HG03565 (cell line): Measurements from ENCODE around the gene RBP4.

Source experiments
- ATAC-seq: cut with Tn5 transposase; IDR thresholded peaks from one replicate; pipeline ENCODE4 v1.9.1; 2021; ENCODE audit warnings: mild to moderate bottlenecking, moderate library complexity; ENCODE audit not compliant: unreplicated experiment

Gene RBP4

DNA sequence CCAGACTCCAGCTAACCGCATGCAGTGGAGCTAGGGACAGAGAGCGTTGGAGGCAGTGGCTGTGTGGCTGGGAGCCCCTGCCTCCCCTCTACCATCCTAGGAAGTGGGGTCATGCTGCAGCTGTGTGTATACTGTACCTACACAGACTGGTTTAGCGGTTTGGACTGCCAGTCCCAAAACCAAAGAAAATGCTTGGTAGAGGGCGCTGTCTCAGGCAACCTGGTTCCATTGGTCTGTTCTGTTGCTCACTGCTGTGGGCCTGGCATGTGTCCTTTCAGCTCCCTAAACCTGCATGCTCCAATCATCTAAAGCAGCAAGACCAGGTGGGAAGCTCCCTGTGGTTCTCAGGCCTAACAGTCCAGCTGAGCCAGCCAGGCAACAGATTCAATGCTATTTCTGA lies 4.5 kb downstream of the RBP4 start:
- no peak for ATAC-seq

DNA sequence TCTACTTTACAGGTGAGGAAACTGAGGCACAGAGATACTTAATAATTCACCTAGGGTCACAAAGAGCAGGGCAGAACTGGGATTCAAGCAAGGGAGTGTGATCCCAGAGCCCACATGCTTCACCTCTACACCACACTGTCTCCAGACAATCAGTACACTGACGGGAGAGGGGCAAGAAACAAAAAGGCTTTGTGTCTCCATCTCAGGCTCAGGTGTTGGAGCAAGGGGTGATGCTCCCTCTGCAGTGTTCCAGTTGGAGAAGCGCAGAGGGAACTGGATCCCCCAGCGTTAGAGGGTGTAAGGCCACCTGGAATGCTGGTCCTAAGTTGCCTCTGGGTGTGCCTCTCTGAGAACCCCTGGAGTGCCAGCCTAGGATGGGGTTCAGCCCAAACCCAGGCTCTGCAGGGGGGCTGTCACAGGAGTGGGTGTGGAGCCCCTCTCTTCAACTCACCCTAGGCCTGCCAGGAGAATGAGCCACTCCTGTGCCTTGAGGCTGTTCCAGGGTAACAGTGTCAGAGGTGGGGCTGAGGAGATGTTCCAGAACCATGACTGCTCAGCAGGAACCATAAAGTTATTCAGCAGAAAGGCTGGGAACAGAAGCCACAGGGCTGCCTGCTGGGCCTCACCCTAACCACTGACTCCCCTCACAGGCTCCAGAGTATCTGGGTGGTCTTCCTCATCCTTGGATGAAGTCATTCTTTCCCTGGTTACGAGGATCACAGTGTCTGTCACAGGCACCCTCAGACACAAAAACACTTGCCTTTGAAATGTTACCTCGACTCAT lies 5.5 kb downstream of the RBP4 start:
- ATAC-seq = no peak

DNA sequence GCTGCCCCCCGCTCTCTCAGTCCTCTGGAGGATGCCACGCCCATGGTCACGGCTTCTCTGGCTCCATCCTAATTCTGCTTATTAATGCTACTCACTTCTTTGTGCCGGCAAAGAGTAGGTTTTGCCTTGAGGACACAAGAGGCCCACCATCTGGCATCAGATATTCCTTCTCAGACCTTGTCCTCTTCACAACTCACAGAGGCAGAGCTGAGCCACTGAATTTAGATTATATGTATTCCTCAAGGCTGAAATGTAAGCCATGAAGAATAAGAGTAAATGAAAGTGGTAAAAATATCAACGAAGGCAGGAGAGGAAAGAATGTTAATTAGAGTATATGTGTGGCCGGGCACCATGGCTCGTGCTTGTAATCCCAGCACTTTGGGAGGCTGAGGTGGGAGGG lies 6.5 kb downstream of the RBP4 start:
- no peak for ATAC-seq

DNA sequence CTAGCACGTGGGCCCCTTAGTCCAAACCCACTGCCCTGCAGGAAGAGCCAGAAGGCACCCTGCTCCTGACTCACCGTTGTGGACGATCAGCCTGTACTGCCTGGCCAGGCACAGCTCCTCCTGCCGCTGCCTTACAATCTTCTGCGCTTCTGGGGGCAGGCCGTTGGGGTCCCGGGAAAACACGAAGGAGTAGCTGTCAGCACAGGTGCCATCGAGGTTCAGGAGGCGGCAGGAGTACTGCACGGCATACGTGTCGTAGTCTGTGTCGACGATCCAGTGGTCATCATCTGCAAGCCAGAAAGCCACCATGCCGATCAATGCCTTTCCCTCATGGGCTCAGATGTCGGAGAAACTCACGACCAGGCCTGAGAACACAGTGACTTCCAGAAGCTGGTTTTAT lies 7.3 kb downstream of the RBP4 start:
- ATAC-seq = no peak

DNA sequence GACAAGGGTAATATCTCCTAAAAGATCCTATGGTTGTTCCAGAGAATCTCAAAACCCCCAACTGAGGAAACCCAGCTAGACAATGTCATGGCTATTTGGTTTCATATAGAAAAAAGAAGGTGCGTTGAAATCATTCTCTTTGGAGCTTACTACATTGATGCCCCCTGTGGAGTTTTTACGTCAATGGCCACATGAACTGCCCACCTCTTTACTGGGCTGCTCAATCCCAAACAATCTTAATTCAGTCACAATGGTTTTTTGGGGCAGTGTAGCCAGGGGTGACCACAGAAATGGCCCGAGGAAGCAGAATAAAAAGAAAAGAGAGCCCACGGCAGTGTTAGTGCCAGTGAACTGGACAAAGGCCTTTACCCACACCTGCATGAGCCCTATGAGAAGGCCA lies 7.8 kb downstream of the RBP4 start:
- no peak for ATAC-seq

DNA sequence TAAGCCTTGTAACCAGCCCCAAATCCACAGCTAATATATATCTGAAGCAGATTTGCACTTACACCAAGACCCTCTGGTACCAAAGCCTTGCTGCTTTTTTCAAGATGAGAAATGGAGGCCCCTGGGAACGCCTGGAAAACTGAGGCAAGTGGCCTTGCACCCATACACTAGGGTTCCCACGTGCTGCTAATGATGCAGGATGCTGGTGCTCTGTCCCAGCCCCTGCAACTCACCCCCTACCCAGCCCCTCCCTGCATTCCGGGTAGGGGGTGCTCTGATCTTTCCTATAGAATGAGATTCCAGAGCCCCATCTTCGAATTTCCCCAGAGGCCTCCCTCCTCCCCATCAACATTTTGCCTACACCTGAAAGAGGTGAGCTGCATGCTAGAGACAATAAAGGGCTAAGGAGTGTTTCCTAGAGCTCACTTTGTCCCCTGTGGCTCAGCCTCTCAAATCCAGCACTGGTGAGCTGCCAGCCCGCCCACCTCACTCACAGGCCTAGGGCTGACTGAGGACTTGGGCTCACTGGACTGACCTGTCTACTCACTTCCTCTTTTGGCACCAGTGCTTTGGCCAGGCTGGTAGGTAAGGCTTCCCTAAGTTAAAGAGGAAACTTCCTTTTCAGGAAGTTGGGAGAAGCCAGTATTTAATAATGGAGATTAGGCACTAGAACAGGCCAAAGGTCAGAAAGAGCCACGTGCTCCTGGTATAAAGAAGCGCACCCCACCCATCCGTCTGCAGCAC lies 9.8 kb downstream of the RBP4 start:
- ATAC-seq = no peak

DNA sequence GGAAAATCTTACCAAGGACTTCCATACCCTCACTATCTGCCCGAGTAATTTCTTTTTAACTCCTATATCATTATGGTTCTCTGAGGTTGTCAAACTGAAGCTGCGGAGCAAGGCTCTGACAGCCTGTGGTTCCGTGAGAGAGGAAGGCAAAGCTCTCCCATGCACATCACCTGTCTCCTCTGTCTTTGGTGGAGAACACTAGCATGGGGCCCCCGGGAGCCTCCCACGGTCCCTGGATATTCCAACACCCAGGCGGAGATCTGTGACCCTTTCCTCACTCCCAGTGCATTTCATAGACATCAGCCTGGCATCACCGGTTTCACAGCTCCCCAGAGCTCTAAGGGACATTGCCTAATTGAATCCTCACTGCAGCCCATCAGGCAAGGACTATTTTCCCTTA lies 10.4 kb downstream of the RBP4 start:
- no peak for ATAC-seq

DNA sequence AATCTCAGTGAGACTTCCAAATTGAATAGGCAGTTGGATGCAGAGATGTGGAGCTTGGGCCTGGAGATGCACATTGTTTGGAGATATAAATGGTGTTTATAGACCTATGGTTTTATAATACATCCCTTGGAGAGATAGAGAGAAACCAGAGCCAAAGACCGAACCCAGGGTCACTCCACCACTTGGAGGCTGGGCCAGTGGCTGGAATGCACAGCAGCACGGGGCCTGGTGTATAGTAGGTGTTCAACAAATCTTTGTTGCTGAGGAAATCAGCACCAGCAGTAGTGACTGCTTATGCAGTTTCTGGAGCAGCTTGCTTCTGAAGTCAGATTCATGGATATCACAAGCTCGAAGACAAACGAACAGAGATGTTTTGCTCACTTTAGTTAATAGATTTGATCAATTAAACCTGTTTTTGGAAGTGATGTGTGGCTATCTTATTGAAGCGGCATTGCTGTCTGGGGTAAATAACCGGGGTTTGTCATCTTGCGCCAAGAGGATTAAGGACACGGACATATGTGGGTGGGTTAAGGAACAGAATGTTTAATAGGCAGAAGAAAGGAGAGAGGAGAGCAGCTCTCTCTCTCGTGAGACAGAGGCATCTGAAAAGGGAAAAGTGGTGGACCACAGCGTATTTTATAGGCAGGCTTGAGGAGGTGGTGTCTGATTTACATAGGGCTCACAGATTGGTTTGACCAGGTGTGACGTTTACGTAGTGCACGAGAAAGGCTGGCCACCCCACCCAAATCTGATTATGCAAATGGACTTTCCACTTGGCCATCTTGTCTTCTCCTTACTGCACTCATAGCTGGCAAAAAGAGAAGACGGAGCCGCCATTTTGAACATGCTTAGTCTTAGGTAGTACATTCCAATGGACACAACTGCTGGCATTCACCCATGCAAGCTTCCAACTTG lies 11.1 kb downstream of the RBP4 start:
- ATAC-seq = no peak

DNA sequence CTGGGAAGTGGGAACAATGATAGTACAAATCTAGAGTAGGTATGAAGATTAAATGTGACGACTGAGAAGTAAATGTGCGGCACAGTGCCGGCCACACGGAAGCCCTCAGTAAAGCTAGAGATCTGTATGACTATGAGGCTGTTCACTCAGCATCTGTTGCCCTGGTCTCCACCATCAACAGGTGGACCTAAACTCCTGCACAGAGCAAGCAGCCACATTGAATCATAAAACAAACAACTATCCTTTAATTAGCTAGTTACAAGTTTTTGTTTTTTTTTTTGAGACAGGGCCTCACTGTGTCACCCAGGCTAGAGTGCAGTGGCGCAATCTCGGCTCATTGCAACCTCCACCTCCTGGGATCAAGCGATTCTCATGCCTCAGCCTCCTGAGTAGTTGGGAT lies 16.6 kb downstream of the RBP4 start:
- no peak for ATAC-seq

DNA sequence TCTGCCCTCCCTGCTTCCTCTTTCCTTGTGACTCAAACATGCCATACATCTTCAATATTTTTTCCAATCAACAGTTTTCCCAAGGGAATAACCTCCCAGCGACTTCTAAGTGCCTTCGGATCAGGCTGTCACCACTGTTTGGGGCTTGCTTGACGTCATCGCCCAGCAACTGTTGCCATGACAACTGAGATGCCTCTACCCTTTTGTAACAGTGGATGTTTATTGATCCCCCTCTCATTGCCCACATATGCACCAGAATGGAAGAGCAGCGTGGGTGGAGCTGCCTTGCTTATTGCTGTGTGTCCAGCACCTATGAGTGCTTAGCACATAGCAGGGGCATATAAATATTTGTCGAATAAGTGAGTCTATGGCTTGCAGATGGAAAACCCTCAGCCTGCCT lies 20.2 kb downstream of the RBP4 start:
- no peak for ATAC-seq

DNA sequence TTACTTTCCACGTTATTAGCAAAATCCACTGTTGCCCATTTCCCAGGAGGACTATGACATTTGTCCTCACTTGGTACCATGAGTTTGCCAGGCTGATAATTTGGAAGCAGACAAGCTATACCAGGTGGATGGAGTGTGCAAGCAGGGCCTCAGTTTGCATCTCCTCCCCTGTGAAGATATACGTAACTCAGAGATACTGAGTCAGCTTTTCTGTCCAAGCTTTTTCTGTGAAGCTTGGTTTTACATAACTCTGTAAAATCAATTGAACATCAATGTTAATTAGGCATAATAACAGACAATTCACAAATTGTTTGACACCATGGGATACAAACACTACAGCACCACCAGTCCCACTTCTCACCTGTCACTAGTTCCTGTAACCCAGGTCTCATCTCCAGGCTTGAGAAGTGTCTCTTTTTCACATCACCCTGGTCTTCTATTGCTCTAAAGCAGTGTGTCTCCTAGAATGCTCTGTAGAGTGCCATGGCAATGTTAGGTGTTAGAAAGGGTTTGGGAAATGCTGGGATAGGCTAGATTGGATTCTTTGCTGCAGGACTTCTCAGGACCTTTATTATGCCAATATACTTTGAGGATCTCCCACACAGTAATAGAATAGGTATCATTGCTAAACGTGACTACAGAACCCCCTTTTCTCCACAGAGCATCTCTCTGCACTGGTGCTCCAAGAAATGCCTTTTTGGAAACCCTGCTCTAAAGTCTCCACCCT lies 20.9 kb downstream of the RBP4 start:
- ATAC-seq = no peak

DNA sequence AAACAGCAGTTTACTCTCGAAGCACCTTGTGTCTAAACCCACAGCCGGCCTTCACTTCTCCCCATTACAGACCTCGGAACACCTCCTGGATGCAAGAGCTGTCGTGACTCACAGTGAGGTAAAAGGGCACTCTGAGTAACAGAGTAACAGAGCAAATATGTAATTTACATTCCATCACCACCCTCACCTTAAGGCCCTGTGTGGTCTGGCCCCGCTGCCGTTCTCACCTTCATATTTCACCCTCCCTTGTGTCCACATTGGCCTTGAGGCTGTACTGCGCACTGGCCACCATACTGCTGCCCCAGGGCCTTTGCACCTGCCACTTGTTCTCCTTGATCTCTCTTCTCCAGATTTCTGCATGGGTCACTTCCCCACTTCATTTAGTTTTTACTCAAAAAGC lies 21.9 kb downstream of the RBP4 start:
- ATAC-seq = no peak

DNA sequence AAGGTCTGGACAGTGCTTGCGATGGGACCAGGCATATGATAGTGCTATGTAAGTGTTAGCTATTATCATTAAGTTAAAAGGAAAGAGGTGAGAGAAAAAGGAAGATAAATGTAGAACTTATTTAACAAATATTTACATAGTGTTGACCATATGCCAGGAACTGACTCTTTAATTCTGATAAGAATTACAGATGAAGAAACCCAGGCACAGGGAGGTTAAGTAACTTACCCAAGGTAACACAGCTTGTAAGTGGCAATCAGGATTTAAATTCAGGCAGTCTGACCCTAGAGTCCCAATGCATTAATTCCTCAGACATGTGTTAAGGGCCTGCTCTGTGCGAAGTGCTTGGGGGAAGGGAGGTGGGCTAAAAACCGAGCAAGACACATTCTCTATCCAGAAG lies 23.5 kb downstream of the RBP4 start:
- no peak for ATAC-seq

DNA sequence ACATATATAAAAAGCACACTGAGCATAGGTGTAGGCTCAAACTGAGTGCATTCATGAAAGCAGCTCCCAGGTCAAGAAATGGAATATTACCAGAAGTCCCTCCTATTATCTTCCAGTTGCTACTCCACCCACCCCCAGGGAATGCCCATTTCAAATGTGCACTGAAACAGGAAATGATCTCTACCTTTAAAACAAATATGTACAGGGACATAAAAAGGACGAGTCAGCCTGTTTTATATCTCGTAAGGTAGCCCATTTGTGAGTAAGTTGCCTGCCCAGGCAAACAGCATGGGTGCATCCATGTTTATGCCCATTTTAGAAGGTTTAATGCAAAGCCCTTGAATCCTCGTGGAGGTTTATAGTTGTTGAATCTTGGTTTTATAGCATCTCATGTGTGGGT lies 24.1 kb downstream of the RBP4 start:
- no peak for ATAC-seq

DNA sequence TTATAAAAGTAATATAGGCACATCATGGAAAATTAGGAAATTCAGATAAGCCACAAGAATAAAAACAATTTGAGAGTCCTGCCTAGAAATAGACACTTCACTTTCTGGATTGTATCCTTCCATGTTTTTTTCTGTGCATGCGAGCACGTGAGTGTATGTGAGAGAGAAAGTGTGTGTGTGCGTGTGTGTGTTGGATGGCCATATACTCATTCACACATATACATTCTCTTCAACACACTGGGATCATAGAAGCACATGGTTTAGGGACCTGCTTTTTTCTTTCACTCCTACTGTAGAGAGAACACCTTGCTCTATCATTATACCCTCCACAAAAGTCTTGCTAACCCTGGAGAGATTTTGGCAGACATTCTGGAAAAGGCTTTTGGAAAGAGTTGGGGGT lies 27.1 kb downstream of the RBP4 start:
- ATAC-seq = no peak

DNA sequence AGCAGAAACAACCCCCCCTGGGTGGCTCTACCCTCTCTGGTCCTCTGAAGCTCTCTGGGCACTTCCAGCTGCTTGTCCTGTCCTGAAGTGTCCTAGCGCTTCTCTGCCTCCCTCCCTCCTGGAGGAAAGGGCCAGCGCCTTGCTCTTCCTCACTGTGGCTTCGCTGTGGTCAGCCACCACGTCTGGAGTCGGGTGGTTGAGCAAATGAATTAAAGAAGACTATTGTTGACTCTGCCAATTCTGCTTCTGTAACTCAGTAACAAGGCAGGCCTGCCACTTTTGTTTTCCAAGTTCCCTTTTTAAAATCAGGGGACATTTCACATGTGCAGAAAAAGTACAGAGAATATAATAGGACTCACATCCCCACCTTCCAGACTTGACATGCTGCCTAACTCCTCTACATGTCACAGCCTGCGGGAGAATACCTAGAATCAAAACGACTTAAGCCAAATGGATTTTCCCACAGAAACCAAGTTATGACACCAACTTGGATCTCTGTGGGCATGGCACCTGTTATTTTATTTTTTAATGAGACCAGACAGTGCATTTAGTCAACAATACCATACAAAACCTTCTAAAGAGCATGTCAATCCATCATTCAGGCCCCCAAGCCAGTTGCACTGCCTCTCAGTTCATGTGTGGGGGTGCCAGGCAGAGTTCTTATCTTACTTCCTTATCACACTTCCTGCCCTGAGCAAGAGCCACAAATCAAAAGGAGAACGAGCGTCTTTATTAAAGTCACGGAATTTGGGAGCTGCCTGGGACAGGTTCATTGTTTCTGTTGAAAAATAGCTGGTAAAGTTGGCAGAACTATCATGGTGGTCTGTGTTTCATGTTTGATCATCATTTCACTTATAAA lies 27.8 kb downstream of the RBP4 start:
- ATAC-seq = no peak

DNA sequence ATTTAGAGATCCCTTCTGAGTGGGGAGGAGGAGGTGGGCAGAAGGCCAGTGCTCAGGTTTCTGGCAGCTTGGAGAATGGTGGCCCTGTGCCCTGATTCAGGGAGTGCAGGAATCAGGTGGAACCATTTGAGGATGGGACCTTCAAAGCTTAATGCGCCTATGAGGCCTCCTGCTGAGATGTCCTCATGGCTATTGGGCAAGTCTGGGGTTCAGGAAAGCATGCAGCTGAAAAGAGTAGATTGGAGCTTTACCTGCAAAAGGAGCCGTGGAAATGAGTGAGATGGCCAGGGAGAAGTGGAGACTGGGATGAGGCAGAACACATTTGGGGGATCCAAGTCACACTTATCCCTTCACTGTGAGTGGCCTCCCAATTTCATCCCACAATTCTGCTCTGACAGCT lies 28.4 kb downstream of the RBP4 start:
- ATAC-seq = no peak

DNA sequence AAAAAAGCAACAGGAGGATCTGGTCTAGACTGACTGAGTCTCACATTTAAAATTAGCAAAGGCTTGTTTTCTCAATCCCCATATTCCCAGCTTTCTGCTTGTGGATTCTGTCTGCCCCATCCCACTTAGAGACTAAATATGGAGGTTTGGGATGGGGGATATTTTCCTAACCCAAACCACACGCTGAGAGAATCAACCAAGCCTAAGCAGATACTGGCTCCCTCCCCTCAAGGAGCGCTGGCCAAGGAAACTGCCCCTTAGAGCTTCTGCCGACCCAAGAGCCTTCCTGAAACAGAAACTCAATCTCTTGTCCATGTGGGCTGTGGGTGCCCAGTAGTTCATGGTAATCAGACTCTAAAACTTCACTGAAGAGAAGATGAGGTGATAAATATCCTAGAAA lies 30.7 kb downstream of the RBP4 start:
- ATAC-seq = no peak

DNA sequence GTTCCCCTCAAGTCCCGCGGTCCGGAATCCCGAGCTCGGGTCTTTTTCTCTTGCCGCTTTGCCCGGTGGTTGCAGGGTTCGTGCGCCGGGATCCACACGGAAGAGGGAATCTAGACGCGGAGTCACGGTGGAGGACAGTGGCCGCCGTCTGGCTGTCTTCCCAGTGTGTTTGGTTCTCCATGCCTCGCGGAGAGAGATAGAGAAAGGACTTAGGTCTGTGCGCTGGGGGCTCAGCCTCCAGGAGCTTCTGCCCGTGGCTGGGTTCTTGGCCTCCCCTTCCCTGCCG lies 33.0 kb downstream of the RBP4 start:
- ATAC-seq = no peak
